GM12801 (cell line): ENCODE results near the gene GSE1.

Experiments
- CTCF ChIP-seq: IDR thresholded peaks from one replicate; pipeline ENCODE4 v1.5.1; 2011; ENCODE audit warnings: control low read depth; ENCODE audit not compliant: insufficient read length; ENCODE audit errors: extremely low read depth

The GSE1 gene

GRCh38 chr16:85606904-85607303 is 6.2 kb upstream of the GSE1 start:
- no peak for TF ChIP-seq CTCF

- TF ChIP-seq CTCF = no peak
Measured at GRCh38 chr16:85607321-85607765, 5.8 kb upstream of the GSE1 start.

- TF ChIP-seq CTCF = no peak
Measured at GRCh38 chr16:85607796-85608514, 5.2 kb upstream of the GSE1 start.

GRCh38 chr16:85608515-85608885 is 4.6 kb upstream of the GSE1 start:
- TF ChIP-seq CTCF = no peak

- no peak for TF ChIP-seq CTCF
Measured at GRCh38 chr16:85608887-85609286, 4.2 kb upstream of the GSE1 start.

- no peak for TF ChIP-seq CTCF
Measured at GRCh38 chr16:85609539-85609938, 3.6 kb upstream of the GSE1 start.

- TF ChIP-seq CTCF = no peak
Measured at GRCh38 chr16:85610059-85610445, 3.1 kb upstream of the GSE1 start.
